Stimulated activated effector memory CD8-positive, alpha-beta T cell treated with anti-CD3 and anti-CD28 coated beads, Interleukin-12 subunit alpha, Interleukin-12 subunit beta, amount 100 ng/mL, for 72 hours (primary cell): ENCODE measurements around the gene MSH2.

ENCODE experiments used
- ATAC-seq: fragments of 150-1000 bp; cut with Tn5 transposase; 2 replicates; pipeline ENCODE4 v1.10.0; 2021
- DNase-seq, 2 donors: peaks; one replicate each; pipeline ENCODE4 v3.0.0; 2021 to 2022; ENCODE audit warnings: low spot score in 2 of 2
- H3K27ac Mint-ChIP-seq: one replicate; pipeline ENCODE4 v1.8.0; 2022; ENCODE audit warnings: mild to moderate bottlenecking, mixed read lengths
- H3K36me3 Mint-ChIP-seq: one replicate; pipeline ENCODE4 v1.8.0; 2022; ENCODE audit warnings: mild to moderate bottlenecking, mixed read lengths
- H3K4me1 Mint-ChIP-seq: one replicate; pipeline ENCODE4 v1.8.0; 2022; ENCODE audit warnings: mixed read lengths
- H3K4me3 Mint-ChIP-seq: one replicate; pipeline ENCODE4 v1.8.0; 2022; ENCODE audit warnings: mild to moderate bottlenecking, mixed read lengths
- H3K9me3 Mint-ChIP-seq: one replicate; pipeline ENCODE4 v1.8.0; 2022; ENCODE audit warnings: mixed read lengths

Gene MSH2

DNA sequence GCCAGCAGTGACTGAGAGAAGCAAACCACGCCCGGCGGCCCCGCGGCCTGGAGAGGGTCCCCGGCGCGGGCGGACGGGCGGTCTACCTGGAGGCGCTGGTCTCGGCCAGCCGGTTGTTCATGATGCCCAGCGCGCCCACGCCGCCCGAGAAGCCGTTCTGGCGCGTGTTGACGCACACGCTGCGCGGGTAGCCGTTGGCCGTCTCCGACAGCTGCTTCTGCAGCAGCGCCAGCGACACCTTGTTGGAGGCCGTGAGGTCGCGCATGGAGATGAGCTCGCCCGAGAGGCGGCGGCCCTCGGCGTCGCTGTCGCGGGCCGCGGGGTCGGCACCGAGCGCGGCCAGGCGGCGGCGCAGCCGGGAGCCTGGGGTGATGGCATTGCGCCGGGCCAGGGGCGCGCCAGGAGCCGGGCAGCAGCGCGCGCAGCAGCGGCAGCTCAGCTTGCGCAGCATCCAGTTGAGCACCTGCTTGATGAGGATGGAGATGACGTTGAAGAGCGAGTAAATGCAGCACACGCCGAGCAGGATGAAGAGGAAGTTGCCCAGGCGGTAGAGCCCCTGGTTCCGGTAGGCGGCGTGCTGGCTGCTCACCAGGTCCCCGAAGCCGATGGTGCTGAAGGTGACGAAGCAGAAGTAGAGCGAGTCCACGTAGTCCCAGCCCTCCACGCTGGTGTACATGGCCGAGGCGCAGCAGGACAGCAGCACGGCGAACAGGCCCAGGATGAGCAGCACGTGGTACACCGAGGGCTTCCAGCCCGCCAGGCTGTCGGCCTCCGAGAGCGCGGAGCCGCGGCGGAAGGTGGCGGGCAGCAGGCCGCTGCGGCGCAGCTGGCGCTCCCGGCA lies 118.1 kb downstream of the MSH2 start:
- Mint-ChIP-seq H3K9me3 (no peaks in the 10 kb centered on the region), H3K27ac (peak overlapping the region; percentile 91), H3K4me3 (peak overlapping the region; percentile 83), H3K36me3 (no peaks in the 10 kb centered on the region), H3K4me1 (peaks cover 16% of the 10 kb centered on the region)
- peak; percentile 47 to 84 for DNase-seq
- peak; percentile 90 for ATAC-seq

DNA sequence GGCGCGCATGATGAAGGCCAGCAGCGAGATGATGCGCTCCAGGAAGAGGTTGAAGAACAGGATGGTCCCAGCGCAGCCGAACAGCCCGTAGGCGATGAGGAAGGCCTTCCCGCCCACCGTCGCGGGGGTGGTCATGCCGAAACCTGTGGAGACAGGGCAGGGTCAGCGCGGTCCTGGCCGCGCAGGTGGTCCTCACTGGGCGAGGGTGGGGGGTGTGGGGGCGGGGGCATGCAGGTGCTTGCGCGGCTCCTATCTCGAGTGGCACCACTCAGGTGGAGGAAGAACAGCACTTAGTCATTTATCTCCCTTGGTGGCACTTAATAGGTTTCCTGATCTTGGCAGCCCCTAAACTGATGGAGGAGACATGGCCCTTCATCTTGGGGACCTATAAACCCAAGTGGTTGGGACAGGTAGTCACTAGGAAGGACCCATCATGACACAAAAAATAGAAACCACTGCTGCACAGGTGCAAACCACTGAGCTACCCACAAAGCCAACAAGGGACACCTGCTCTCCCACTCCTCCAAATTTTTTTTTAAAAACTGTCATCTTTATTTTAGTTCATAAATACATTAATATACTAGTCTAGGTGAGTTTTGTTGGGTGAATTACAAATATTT lies 118.8 kb downstream of the MSH2 start:
- no peak for ATAC-seq

DNA sequence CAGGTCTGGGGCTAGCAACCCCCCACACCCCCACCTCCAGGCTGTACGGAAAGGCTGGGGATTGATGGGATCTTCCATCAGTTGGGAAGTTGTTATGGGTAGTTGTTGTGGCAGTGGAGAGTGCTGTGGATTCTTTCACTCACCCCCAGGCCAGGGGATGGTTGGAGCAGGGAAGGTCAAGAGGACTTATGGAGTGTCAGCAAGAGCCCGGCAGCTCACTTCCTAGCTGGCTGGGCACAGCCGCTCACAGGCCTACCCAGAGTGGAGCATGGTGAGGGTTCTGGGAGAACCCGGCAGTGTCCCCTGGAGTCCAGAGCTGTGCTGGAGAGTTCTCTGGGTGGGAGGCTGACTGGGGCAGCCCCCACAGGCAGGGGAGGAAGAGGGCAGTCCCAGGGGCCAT lies 122.2 kb downstream of the MSH2 start:
- no peaks in the 10 kb centered on the region for H3K9me3 Mint-ChIP-seq
- H3K27ac Mint-ChIP-seq: no peak overlapping the region
- DNase-seq (no peak), ATAC-seq (no peak)
- H3K4me1 Mint-ChIP-seq: peaks cover 10% of the 10 kb centered on the region
- H3K36me3 Mint-ChIP-seq: no peaks in the 10 kb centered on the region
- H3K4me3 Mint-ChIP-seq: no peak overlapping the region

More for the DNA sequence above, 118.8 kb downstream of the MSH2 start:
- no peak for DNase-seq
- Mint-ChIP-seq H3K4me1 (peaks cover 16% of the 10 kb centered on the region), H3K4me3 (peak overlapping the region; percentile 83), H3K27ac (peak overlapping the region; percentile 91), H3K9me3 (no peaks in the 10 kb centered on the region), H3K36me3 (no peaks in the 10 kb centered on the region)

DNA sequence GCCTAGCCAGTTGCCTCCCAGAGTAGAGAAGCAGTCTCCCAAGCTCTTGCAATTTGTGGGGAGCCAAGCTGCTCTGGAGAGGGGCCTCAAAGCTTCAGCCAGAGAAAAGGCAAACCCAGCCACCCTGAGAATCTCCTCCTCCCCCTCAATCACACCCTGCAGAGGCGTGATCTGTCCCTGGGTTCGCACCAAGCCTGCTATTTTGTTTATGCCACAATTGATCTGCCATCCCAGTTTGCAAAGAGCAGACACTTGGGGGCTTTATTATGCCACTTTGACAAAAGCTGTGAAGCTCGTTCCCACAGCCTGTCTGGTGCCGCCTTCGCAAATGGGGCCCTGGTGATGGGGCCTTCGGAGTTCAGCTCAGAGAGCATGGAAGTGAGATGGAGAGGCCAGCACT lies 125.5 kb downstream of the MSH2 start:
- H3K4me1 Mint-ChIP-seq: no peaks in the 10 kb centered on the region
- H3K9me3 Mint-ChIP-seq: no peaks in the 10 kb centered on the region
- no peak overlapping the region for H3K4me3 Mint-ChIP-seq
- ATAC-seq: no peak
- no peak overlapping the region for H3K27ac Mint-ChIP-seq
- no peak for DNase-seq
- H3K36me3 Mint-ChIP-seq: no peaks in the 10 kb centered on the region

DNA sequence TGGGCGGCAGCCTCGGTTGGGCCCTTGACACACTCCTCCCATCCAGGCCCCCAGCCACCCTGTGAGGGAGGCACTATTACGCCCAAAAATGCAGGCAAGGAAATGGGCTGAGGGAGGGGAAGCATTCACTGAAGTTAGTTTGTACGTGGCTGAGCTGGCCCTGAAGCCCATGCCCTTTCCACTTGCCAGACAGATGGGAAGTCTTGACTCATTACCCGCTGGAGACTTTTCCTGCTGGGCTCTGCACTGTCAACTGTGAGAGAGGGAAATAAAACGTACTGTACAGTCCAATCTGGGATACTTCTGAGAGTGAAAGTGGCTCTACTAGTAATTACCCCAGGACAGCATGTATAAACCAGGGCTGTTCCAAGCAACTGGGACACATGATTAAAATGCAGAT lies 125.9 kb downstream of the MSH2 start:
- H3K27ac Mint-ChIP-seq: no peak overlapping the region
- DNase-seq (no peak), ATAC-seq (no peak)

DNA sequence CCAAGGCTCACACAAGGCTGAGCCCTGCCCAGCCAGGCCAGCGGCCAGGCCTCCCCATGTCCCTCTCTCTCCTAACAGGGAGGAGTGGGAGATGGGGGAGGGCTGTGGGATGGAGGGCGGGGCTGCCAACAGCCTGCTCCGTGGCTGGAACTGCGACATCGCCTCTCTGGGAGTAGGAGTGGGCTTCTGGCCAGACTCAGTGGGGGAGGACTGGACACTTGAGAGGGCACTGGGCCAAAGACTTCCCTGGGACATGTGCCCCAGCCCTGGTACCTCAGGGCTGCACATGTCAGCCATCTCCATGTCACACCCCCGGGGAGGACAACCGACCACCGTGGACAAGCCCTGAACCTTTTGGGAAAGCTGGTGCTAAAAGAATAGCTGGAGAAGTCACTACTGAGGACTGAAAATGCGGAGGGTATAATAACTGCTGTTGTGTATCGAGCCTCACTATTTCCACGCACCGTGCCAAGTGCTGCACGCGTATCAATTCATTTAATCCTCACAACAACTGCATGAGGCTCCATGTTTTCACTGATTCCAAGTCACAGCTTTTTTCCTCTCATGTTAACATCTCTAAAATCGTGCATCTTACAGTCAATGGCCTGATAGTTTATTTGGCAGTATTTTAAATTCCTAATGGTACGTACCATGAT lies 127.3 kb downstream of the MSH2 start:
- ATAC-seq: no peak
- H3K27ac Mint-ChIP-seq: no peak overlapping the region
- no peaks in the 10 kb centered on the region for H3K4me1 Mint-ChIP-seq

More for the DNA sequence above, 125.9 kb downstream of the MSH2 start:
- H3K36me3 Mint-ChIP-seq: no peaks in the 10 kb centered on the region
- H3K4me1 Mint-ChIP-seq: no peaks in the 10 kb centered on the region
- no peak overlapping the region for H3K4me3 Mint-ChIP-seq
- no peaks in the 10 kb centered on the region for H3K9me3 Mint-ChIP-seq

DNA sequence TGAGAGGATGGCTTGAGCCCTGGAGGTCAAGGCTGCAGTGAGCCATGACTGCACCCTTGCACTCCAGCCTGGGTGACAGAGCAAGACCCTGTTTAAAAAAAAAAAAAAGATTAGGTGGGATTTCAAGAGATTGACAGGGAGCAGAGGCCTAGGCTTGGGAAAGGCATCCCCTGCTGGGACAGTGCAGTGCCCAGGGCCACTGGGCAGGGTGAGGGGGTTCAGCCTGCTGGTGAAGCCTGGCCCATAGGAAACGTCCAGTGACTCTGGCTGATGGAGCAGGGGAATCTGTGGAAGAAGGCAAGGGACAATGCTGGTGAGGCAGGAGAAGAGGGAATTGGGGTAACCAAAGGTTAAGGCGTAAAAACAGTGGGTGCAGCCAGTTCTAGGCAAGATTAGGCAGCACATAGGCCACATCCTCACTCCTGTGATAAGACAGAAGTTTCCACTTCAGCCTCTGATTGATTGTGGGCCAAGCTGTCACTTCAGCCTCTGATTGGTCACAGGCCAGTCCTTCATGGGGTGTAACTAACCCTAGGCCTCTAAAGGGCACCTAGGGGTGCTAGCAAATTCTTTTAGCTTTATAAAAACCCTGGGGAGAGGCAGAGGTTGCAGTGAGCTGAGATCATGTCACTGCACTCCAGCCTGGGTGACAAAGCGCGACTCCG lies 128.6 kb downstream of the MSH2 start:
- Mint-ChIP-seq H3K4me3 (no peak overlapping the region), H3K36me3 (no peaks in the 10 kb centered on the region), H3K4me1 (no peaks in the 10 kb centered on the region), H3K9me3 (no peaks in the 10 kb centered on the region), H3K27ac (peak overlapping the region; percentile 17)
- no peak for DNase-seq
- no peak for ATAC-seq

More for the DNA sequence above, 127.3 kb downstream of the MSH2 start:
- Mint-ChIP-seq H3K9me3 (no peaks in the 10 kb centered on the region), H3K36me3 (no peaks in the 10 kb centered on the region), H3K4me3 (no peak overlapping the region)
- no peak for DNase-seq
